ENCODE measurements around the gene TRIM27.

GRCh38 chr6:28886079-28886439, 37.7 kb downstream of the TRIM27 start:
- TF ChIP-seq CTCF (IDR thresholded peaks at IDR 0.05; ENCODE audit: low read depth, low read length) (no peak), POLR2A (IDR thresholded peaks at IDR 0.05; ENCODE audit: extremely low read depth, insufficient read length) (no peak), MYC (IDR thresholded peaks at IDR 0.05; ENCODE audit: low read depth, low read length) (no peak), MAX (IDR thresholded peaks at IDR 0.05; ENCODE audit: low read depth, low read length) (no peak)

Measured in NB4 (cell line).